Posterior cingulate gyrus (tissue), 11 donors: ENCODE measurements around the gene RCAN1.
"Not testable (repeated sequence)": the region's sequence is repeated elsewhere in the genome, so short reads cannot be mapped to it uniquely, and the experiment has no call there.

Source experiments
- DNase-seq, 10 donors: peaks; one replicate each; pipeline versions ENCODE4 v3.0.0 to v3.0.0-alpha.2; 2020 to 2021; ENCODE audit warnings: mixed read lengths in 3 of 10
- intact Hi-C: fragments of 100-400 bp; cut with DNase I; formaldehyde crosslinking; loops from one replicate; pipeline ENCODE4 v1.15.1; 2023

RCAN1 gene

DNA sequence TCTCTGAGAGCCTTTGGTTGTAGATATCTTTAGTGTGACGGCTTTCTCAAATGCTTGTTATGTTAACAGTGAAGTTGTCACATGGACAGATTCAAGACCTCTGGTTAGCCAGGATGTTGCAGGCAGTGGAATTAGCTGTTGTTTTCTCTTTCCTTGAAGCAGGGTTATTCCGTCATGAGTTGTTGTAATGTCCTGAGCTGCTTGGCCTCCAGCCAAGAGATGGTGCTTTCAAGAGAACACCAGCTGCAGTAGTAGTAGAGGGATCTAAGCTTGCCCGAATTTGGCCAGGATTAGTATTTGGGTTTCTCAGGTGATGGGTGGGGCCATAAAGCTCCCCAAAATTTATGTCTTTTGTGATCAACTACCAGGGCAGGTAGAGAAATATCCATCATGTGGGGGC lies 116.3 kb downstream of the RCAN1 start:
- DNase-seq = no peak
- intact Hi-C loops = no loop called here

- intact Hi-C loops, DNase-seq: not testable (repeated sequence)
Observed at GRCh38 chr21:34483854-34484253, 131.1 kb downstream of the RCAN1 start.

- intact Hi-C loops, DNase-seq: not testable (repeated sequence)
Observed at GRCh38 chr21:34483435-34483834, 131.5 kb downstream of the RCAN1 start.

GRCh38 chr21:34467333-34467732 lies 147.6 kb downstream of the RCAN1 start:
- DNase-seq, intact Hi-C loops: not testable (repeated sequence)
